Right hindlimb (tissue), 1 donor: ENCODE data around the gene FMC1.

Experiments used
- DNase-seq: peaks from one replicate; pipeline ENCODE4 v3.0.0-alpha.2; 2018

FMC1 gene

DNA sequence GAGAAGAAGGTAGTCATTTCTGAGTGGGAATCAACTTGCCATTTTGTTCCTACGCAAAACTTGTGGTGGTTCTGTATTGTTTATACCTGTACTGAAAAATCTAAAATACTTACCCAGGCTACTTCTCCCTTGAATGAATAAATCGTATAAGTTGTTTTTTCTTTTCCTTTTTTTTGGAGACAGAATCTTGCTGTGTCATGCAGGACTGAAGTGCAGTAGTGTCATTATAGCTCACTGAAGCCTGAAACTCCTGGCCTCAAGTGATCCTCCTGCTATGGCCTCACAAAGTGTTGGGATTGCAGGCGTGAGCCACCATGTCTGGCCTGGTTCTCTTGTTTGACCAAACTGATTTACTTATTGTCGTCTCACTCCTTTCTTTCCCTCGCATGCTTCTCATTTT, 46.5 kb downstream of the FMC1 start:
- no peak for DNase-seq

DNA sequence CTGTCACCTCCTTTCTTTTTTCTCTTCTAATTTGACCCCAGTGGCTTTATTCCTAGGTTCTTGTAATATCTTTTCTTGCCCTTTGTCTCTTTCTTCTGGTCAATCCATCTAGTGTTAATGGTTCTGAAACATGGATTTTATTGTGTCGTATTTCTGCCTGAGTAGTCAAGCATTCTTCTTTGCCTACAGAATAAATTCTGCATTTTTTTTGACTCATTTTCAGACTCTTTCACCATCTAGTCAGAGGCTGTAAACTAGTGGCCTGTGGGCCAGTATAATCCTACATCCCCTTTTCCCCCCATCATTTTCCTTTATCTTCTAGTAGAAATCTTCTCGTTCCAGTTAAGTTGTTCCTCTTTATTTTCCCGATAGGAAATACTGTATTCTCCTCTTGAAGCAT, 48.0 kb downstream of the FMC1 start:
- DNase-seq: no peak

GRCh38 chr7:139389774-139390173, 48.6 kb downstream of the FMC1 start:
- no peak for DNase-seq

GRCh38 chr7:139393621-139394211, 52.6 kb downstream of the FMC1 start:
- no peak for DNase-seq

DNA sequence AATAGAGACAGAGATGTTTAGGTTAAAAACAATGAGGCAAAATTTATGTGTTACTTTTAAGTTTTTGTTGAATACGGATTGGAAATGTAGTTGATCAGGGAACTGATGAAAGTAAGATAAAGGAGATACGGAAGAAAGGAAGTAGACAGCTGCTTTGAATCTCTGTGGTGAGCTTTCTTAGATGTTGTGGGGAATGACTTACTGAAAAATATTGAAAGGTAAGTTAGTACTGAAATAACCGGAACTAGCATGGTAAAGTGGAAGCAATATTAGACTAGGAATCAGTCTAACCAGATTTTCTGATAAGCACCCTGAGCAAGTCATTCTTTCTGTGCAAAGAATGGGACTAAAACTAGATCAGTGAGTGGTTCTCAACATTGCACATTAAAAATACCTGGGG, 53.4 kb downstream of the FMC1 start:
- no peak for DNase-seq
